BE2C (cell line): ENCODE measurements around the gene ADAMTSL3.

ENCODE experiments used
- DNase-seq: peaks from one replicate; pipeline ENCODE4 v3.0.0-alpha.2; 2020
- H3K27me3 ChIP-seq: fragments of 250-450 bp; sonication (Bioruptor Pico); 2 replicates; pipeline ENCODE4 v1.5.1; 2020; ENCODE audit warnings: mild to moderate bottlenecking
- H3K36me3 ChIP-seq: fragments of 250-450 bp; sonication (Bioruptor Pico); 2 replicates; pipeline ENCODE4 v1.5.1; 2020; ENCODE audit warnings: mild to moderate bottlenecking
- H3K4me1 ChIP-seq: fragments of 250-450 bp; sonication (Bioruptor Pico); 2 replicates; pipeline ENCODE4 v1.5.1; 2020
- H3K4me3 ChIP-seq: 2 replicates; pipeline ENCODE4 v1.5.1; 2011; ENCODE audit warnings: low read depth, low read length
- H3K9me3 ChIP-seq: fragments of 250-450 bp; sonication (Bioruptor Pico); 2 replicates; pipeline ENCODE4 v1.5.1; 2020
- TF ChIP-seq, protein P1 (sequence below): IDR thresholded peaks from 2 replicates; pipeline ENCODE4 v1.5.1; 2012; ENCODE audit warnings: mild to moderate bottlenecking, low read depth, low read length

Gene ADAMTSL3

DNA sequence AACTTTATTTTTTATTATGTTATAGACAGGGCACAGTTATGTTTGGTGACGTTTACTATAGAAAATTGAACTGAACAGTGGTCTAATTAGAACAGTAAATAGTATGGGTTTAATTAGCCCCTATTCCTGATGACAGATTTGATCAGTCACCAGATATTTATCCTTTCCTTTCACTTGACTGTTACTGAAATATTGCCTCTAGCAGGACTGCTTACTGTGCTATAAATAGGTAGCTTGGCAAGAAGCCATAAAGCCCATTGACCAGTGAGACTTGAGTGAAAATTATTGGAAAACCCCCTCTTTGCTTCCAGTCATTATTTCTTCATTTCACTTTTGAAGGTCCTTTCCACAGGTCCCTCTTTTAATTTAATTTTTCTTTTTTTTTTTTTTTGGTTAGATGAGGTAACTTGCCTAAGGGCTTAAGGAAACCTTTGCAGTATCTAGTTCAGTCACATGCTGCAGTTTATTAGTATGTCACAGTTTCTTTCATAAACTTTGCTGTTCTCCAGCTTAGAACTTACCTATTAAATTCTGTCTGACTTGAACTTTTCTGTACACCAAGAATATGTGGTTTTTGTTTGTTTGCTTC is 115.6 kb downstream of the ADAMTSL3 start:
- TF ChIP-seq, protein P1, sequence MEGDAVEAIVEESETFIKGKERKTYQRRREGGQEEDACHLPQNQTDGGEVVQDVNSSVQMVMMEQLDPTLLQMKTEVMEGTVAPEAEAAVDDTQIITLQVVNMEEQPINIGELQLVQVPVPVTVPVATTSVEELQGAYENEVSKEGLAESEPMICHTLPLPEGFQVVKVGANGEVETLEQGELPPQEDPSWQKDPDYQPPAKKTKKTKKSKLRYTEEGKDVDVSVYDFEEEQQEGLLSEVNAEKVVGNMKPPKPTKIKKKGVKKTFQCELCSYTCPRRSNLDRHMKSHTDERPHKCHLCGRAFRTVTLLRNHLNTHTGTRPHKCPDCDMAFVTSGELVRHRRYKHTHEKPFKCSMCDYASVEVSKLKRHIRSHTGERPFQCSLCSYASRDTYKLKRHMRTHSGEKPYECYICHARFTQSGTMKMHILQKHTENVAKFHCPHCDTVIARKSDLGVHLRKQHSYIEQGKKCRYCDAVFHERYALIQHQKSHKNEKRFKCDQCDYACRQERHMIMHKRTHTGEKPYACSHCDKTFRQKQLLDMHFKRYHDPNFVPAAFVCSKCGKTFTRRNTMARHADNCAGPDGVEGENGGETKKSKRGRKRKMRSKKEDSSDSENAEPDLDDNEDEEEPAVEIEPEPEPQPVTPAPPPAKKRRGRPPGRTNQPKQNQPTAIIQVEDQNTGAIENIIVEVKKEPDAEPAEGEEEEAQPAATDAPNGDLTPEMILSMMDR = no peak
- H3K36me3 ChIP-seq = no peaks in the 10 kb centered on the region
- no peaks in the 10 kb centered on the region for H3K27me3 ChIP-seq
- no peak for DNase-seq
- no peaks in the 10 kb centered on the region for H3K9me3 ChIP-seq
- no peaks in the 10 kb centered on the region for H3K4me1 ChIP-seq
- H3K4me3 ChIP-seq = no peak overlapping the region

GRCh38 chr15:83775738-83776137 is 121.8 kb downstream of the ADAMTSL3 start:
- Histone ChIP-seq H3K4me3 (no peak overlapping the region), H3K36me3 (no peaks in the 10 kb centered on the region), H3K4me1 (no peaks in the 10 kb centered on the region), H3K9me3 (no peaks in the 10 kb centered on the region), H3K27me3 (no peaks in the 10 kb centered on the region)
- TF ChIP-seq, protein P1 = no peak
- DNase-seq = no peak

DNA sequence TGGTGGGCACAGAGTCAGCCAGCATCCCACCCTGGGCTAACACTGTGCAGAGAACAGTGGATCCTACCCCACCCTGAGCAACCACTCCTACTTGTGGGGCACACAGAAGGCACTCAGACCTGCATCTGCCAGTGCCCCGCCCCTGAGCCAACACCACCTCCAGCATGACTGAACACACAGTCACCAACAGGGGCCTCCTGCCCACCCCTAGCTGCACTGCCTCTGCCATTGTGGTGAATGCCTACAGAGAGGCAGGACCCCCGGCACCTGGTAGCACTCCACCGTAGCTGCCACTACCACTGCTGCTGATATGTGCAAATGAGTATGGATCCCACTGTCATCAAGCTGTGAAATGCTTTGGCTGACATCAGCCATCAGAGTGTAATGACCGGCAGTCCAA is 123.1 kb downstream of the ADAMTSL3 start:
- no peak for DNase-seq
- H3K4me3 ChIP-seq = no peak overlapping the region
- TF ChIP-seq, protein P1 = no peak
- no peaks in the 10 kb centered on the region for H3K4me1 ChIP-seq
- no peaks in the 10 kb centered on the region for H3K36me3 ChIP-seq
- no peaks in the 10 kb centered on the region for H3K27me3 ChIP-seq
- H3K9me3 ChIP-seq = no peaks in the 10 kb centered on the region

DNA sequence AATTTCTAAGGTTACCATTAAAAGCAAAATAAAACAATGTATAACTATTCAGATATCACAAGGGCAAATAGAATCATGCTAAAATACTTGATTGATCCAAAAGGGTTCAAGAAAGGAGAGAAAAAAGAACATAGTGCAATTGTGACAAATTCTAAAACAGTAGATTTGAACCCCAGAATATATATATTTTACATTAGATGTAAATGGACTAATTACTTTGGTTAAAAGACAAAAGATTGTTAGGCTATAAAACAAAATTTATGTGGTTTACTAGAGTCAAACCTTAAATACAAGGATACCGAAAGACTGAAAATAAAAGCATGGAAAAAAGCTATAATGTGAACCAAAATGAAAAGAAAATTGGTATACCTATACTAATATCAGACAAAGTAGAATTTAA is 129.3 kb downstream of the ADAMTSL3 start:
- no peaks in the 10 kb centered on the region for H3K4me1 ChIP-seq
- no peaks in the 10 kb centered on the region; the same call in 1 of the 2 replicates for H3K9me3 ChIP-seq
- H3K36me3 ChIP-seq = no peaks in the 10 kb centered on the region
- H3K4me3 ChIP-seq = no peak overlapping the region
- TF ChIP-seq, protein P1 = no peak
- no peaks in the 10 kb centered on the region for H3K27me3 ChIP-seq
- no peak for DNase-seq

DNA sequence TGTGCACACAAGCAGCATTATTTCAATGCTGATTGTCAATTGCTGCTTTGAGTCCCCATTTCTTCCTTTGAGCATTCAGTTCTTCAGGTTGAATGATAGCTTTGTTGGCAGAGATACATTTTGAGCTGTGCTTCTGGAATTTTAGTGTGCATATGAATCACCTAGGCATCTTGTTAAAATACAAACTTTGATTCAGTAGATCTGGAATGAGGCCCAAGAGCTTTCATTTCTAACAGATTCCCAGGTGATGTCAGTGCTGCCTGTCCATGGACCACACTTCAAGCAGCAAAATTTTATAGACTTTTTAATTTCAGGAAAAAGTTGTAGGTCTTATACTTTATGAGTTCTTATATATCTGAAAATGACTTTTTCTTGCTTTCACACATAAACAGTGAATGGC is 131.1 kb downstream of the ADAMTSL3 start:
- Histone ChIP-seq H3K27me3 (no peaks in the 10 kb centered on the region), H3K4me3 (no peak overlapping the region), H3K9me3 (no peaks in the 10 kb centered on the region; the same call in 1 of the 2 replicates), H3K4me1 (no peaks in the 10 kb centered on the region), H3K36me3 (no peaks in the 10 kb centered on the region)
- no peak for DNase-seq
- TF ChIP-seq, protein P1 = no peak

DNA sequence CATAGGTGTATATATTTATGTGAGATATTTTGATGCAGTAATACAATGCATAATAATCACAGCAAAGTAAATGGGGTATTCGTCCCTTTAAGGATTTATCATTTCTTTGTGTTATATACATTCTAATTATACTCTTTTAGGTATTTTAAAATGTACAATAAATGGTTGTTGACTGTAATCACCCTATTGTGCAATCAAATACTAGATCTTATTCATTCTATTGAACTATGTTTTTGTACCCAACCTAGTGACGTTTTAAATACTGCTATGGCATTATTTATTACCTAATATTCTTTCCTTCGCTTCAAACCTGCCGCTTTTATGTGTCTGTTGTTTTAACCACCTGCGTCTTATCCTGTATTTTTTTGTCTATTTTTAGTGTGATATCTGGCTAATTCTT is 132.4 kb downstream of the ADAMTSL3 start:
- H3K4me3 ChIP-seq = no peak overlapping the region
- H3K9me3 ChIP-seq = no peaks in the 10 kb centered on the region; the same call in 1 of the 2 replicates
- H3K4me1 ChIP-seq = no peaks in the 10 kb centered on the region
- H3K36me3 ChIP-seq = no peaks in the 10 kb centered on the region
- no peak for DNase-seq
- no peaks in the 10 kb centered on the region for H3K27me3 ChIP-seq
- TF ChIP-seq, protein P1 = no peak
